IgD-negative memory B cell (primary cell): ENCODE results near the gene PMEL. TPM values are rescaled to one million over a fixed set of nuclear protein-coding genes. Genes with fewer than 3 reads are reported as not detected.

Experiments
- H3K27ac Mint-ChIP-seq, 3 donors: one replicate each; pipeline ENCODE4 v1.8.0; 2020 to 2022; ENCODE audit warnings: mild to moderate bottlenecking in 3 of 3, mixed read lengths in 3 of 3, moderate library complexity in 1 of 3
- H3K27me3 Mint-ChIP-seq: one replicate; pipeline ENCODE4 v1.8.0; 2021; ENCODE audit warnings: mixed read lengths
- H3K36me3 Mint-ChIP-seq: one replicate; pipeline ENCODE4 v1.8.0; 2020; ENCODE audit warnings: mild to moderate bottlenecking, mixed read lengths
- H3K4me1 Mint-ChIP-seq, 3 donors: one replicate each; pipeline ENCODE4 v1.8.0; 2020 to 2022; ENCODE audit warnings: mixed read lengths in 3 of 3, mild to moderate bottlenecking in 1 of 3
- H3K4me3 Mint-ChIP-seq, 4 donors: one replicate each; pipeline ENCODE4 v1.8.0; 2020 to 2022; ENCODE audit warnings: mild to moderate bottlenecking in 4 of 4, mixed read lengths in 4 of 4, moderate library complexity in 3 of 4
- H3K9me3 Mint-ChIP-seq, 3 donors: one replicate each; pipeline ENCODE4 v1.8.0; 2020 to 2021; ENCODE audit warnings: mixed read lengths in 3 of 3, mild to moderate bottlenecking in 1 of 3
- polyA plus RNA-seq: library from polyadenylated mRNA; unstranded; fragments of 300-500 nt; fragmentation: Illumina TruSeq; gene quantifications from one replicate; pipeline ENCODE4 v1.2.3, GENCODE V29; 2021

The PMEL gene
- polyA plus RNA-seq, 1 donor from 2014 or later: 1.1 TPM

- Mint-ChIP-seq H3K9me3 (no peaks in the 10 kb centered on the region), H3K27me3 (no peaks in the 10 kb centered on the region), H3K27ac (peak overlapping the region; percentile 58 to 89 (median 85)), H3K4me3 (peak overlapping the region in 3 of 4 donors; percentile 3 to 24 (median 16)), H3K4me1 (peaks cover 15 to 20% (median 19%) of the 10 kb centered on the region in 3 donors), H3K36me3 (peaks cover 5% of the 10 kb centered on the region)
Observed at GRCh38 chr12:55940065-55940732, 25.6 kb downstream of the PMEL start.

DNA sequence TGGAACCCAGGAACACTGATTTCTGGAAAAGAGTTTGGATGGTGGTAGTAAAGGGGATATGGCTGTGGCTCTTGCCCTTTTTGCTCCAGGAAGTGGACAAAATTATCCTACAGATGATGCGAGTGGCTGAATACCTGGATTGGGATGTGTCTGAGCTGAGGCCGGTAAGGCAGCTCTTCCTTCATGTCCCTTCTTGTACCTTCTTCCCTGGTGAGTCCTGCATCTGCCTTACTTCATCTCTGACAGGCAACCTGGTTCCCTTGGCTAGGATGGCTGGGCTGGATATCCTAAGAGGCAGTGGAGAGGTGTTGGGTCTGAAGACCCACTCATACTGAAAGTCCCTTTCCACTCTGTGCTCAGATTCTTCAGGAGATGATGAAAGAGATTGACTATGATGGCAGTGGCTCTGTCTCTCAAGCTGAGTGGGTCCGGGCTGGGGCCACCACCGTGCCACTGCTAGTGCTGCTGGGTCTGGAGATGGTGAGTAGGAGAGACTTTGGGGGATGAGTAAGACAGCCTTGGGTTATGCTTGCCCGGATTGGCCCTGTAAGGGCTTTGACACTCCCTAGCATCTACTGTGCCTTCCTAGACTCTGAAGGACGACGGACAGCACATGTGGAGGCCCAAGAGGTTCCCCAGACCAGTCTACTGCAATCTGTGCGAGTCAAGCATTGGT, 26.9 kb downstream of the PMEL start:
- Mint-ChIP-seq H3K27me3 (no peaks in the 10 kb centered on the region), H3K27ac (peak overlapping the region; percentile 3 to 46 (median 31)), H3K36me3 (peaks cover 2% of the 10 kb centered on the region), H3K9me3 (no peaks in the 10 kb centered on the region), H3K4me1 (peaks cover 16 to 28% (median 25%) of the 10 kb centered on the region in 3 donors), H3K4me3 (no peak overlapping the region)

- Mint-ChIP-seq H3K36me3 (peaks cover 2% of the 10 kb centered on the region), H3K4me1 (peaks cover 19 to 34% (median 33%) of the 10 kb centered on the region in 3 donors), H3K4me3 (peak overlapping the region in 1 of 4 donors; percentile 73), H3K27me3 (no peaks in the 10 kb centered on the region), H3K9me3 (no peaks in the 10 kb centered on the region), H3K27ac (peak overlapping the region in 2 of 3 donors; percentile 10 to 46)
Observed at GRCh38 chr12:55937981-55938380, 27.9 kb downstream of the PMEL start.

- Mint-ChIP-seq H3K27me3 (no peaks in the 10 kb centered on the region), H3K36me3 (no peaks in the 10 kb centered on the region), H3K9me3 (no peaks in the 10 kb centered on the region), H3K4me1 (peaks cover 33 to 39% (median 36%) of the 10 kb centered on the region in 3 donors), H3K27ac (peak overlapping the region in 2 of 3 donors; percentile 14 to 47), H3K4me3 (peak overlapping the region in 2 of 4 donors; percentile 13 to 23)
Observed at GRCh38 chr12:55935738-55936151, 30.1 kb downstream of the PMEL start.

DNA sequence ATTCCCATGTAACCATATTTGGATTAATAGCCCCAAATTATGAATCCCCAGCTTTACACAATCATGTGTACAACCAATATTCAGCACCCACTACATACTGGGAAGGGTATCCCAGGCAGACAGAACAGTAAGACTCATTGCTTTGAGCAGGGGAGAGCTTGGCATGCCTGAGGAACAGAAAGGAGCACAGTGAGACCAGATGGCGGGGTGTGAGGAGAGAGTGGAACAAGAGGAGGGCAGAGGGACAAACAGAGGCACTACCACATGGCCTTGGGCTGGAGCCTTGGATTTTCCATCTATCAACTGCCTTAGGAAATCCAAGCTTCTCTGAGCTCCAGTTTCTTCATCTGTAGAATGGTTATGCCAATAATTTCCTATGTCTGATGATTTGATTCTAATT, 31.1 kb downstream of the PMEL start:
- Mint-ChIP-seq H3K4me1 (peaks cover 33 to 36% (median 34%) of the 10 kb centered on the region in 3 donors), H3K4me3 (peak overlapping the region in 1 of 4 donors; percentile 12), H3K36me3 (no peaks in the 10 kb centered on the region)

GRCh38 chr12:55933799-55934742, 31.8 kb downstream of the PMEL start:
- peaks cover 37 to 41% (median 40%) of the 10 kb centered on the region in 3 donors for H3K4me1 Mint-ChIP-seq
- no peaks in the 10 kb centered on the region for H3K36me3 Mint-ChIP-seq
- no peaks in the 10 kb centered on the region for H3K27me3 Mint-ChIP-seq
- peak overlapping the region; percentile 13 to 47 (median 45) for H3K4me3 Mint-ChIP-seq
- no peaks in the 10 kb centered on the region for H3K9me3 Mint-ChIP-seq
- peak overlapping the region; percentile 29 to 85 (median 59) for H3K27ac Mint-ChIP-seq

More for the DNA sequence above, 31.1 kb downstream of the PMEL start:
- H3K9me3 Mint-ChIP-seq: no peaks in the 10 kb centered on the region
- no peaks in the 10 kb centered on the region for H3K27me3 Mint-ChIP-seq
- H3K27ac Mint-ChIP-seq: peak overlapping the region in 2 of 3 donors; percentile 2 to 10

DNA sequence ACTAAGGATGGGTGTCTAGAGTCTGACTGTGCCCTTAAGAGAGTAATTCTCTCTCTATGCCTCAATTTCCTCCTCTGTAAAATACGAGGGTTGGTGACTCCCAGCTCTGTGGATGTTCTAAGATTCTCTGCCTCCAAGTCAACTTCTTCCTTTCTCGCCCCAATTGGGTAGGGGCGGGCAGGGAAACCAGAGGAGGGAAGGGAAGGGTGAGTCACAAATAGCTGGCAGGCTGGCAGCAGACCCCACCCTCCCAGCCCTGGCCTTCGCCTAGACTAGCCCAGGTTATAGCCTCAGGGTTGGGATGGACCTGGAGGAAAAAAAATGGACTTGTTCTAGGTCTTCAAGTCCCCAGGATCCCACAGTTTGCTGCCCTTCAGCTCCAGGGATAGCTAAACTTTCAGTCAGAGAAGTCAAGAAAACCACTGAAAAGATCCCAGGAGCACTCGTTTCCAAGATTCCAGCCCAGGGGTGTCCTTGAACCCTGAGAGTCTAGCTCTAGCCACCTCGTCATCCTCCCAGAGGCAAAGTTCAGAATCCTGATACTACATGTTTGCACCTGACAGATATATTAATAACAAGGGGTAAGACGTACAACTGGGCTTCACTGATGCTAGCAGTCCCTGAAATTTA, 32.6 kb downstream of the PMEL start:
- Mint-ChIP-seq H3K4me3 (peak overlapping the region; percentile 90 to 100 (median 98)), H3K9me3 (no peaks in the 10 kb centered on the region), H3K36me3 (no peaks in the 10 kb centered on the region), H3K27ac (peak overlapping the region; percentile 59 to 98 (median 85)), H3K4me1 (peaks cover 38 to 43% (median 42%) of the 10 kb centered on the region in 3 donors), H3K27me3 (no peaks in the 10 kb centered on the region)

GRCh38 chr12:55932551-55932910, 33.3 kb downstream of the PMEL start:
- no peaks in the 10 kb centered on the region for H3K27me3 Mint-ChIP-seq
- H3K4me1 Mint-ChIP-seq: peaks cover 41 to 44% (median 42%) of the 10 kb centered on the region in 3 donors
- no peaks in the 10 kb centered on the region for H3K9me3 Mint-ChIP-seq
- H3K27ac Mint-ChIP-seq: peak overlapping the region; percentile 93 to 100 (median 98)
- H3K4me3 Mint-ChIP-seq: peak overlapping the region; percentile 90 to 100 (median 98)
- H3K36me3 Mint-ChIP-seq: no peaks in the 10 kb centered on the region

- no peaks in the 10 kb centered on the region for H3K27me3 Mint-ChIP-seq
- H3K27ac Mint-ChIP-seq: peak overlapping the region; percentile 98 to 100 (median 98)
- peak overlapping the region; percentile 90 to 100 (median 98) for H3K4me3 Mint-ChIP-seq
- H3K36me3 Mint-ChIP-seq: no peaks in the 10 kb centered on the region
- peaks cover 36 to 44% (median 38%) of the 10 kb centered on the region in 3 donors for H3K4me1 Mint-ChIP-seq
- no peaks in the 10 kb centered on the region for H3K9me3 Mint-ChIP-seq
Observed at GRCh38 chr12:55931780-55932550, 33.9 kb downstream of the PMEL start.

DNA sequence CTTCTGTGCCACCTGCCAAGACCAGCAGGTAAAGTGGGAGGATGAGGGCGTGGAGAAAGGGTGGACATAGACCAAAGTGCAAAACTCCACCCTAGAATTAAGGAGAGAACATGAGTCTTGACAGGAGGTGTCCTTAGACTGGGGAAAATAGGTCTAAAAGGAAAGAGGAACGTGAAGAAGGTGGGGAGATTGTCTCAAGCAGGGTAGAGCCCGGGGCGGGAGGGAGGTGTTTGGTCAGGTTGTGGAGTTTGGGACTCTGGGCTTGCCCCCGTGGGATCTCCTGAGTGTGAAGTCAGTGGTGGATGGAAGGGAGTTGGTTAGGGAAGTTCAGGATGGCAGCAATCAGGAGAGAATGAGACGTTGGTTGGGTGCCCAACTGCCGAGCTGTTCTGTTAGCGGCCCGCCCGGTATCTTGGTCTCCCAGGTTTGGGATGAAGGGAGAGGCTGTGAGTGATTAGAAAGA, 34.5 kb downstream of the PMEL start:
- Mint-ChIP-seq H3K4me1 (peaks cover 34 to 44% (median 40%) of the 10 kb centered on the region in 3 donors), H3K36me3 (no peaks in the 10 kb centered on the region), H3K27me3 (no peaks in the 10 kb centered on the region), H3K9me3 (no peaks in the 10 kb centered on the region), H3K27ac (peak overlapping the region; percentile 98 to 100 (median 98)), H3K4me3 (peak overlapping the region; percentile 90 to 100 (median 98))

DNA sequence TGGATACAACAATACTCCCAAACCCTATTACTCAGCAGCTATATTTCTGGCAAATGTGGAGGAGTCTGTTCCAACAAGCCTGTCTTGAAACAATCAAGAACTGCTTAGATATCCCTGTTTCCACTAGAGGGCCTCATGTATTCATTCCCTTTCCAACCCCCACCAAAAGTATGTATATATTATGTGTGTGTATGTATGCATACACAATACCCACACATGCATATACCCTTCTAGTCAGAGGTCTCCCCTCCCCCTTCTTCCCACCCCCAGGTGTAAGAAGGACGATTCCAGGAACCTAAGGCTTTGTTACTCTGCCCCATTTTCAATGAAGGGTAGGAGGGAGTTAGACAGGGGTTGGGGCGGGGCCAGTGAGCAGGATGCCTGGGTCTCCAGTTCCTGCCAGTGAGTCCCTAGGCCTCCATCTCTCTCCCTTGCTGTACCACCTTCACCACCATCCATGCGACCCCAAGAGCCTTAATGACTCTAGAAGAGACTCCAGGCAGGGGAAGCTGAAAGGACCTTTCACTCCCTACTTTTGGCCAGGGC, 35.0 kb downstream of the PMEL start, which contains the start of gene DGKA:
DGKA (plus strand) TSS at position 392 of the 546 bp plus-strand sequence. CDS start 5,342 bp downstream, outside the sequence.
- Mint-ChIP-seq H3K36me3 (no peaks in the 10 kb centered on the region), H3K4me1 (peaks cover 39 to 46% (median 43%) of the 10 kb centered on the region in 3 donors), H3K9me3 (no peaks in the 10 kb centered on the region), H3K4me3 (peak within 1 kb of the TSS; percentile 90 to 100 (median 98)), H3K27ac (peak within 1 kb of the TSS; percentile 98 to 100 (median 98)), H3K27me3 (no peaks in the 10 kb centered on the region)

GRCh38 chr12:55929306-55929791, 36.5 kb downstream of the PMEL start:
- Mint-ChIP-seq H3K27me3 (no peaks in the 10 kb centered on the region), H3K36me3 (no peaks in the 10 kb centered on the region), H3K9me3 (no peaks in the 10 kb centered on the region), H3K4me3 (peak overlapping the region; percentile 90 to 100 (median 98)), H3K4me1 (peaks cover 48 to 52% (median 50%) of the 10 kb centered on the region in 3 donors), H3K27ac (peak overlapping the region; percentile 98 to 100 (median 98))
